ENCODE data around the gene FOXO1. TPM values are rescaled to one million over a fixed set of nuclear protein-coding genes. Genes with fewer than 3 reads are reported as not detected.

Gene FOXO1
- total and polyA plus RNA-seq, 2 experiments from 2014 or later: 32.4 to 68.0 TPM

DNA sequence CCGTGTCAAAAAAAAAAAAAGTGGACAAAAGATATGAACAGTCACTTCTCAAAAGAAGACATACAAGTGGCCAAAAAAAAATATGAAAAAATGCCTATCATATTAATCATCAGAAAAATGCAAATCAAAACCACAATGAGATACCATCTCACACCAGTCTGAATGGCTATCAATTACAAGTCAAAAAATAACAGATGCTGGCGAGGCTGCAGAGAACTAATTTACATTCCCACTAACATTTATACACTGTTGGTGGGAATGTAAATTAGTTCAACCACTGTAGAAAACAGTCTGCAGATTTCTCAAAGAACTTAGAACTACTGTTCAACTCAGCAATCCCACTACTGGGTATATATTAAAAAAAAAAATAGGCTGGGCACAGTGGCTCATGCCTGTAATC lies 26.5 kb upstream of the FOXO1 start (continued):
- TF ChIP-seq ZNF114 (CRISPR knock-in tag; IDR thresholded peaks at IDR 0.05) (no peak), CREB1 (CRISPR knock-in tag; IDR thresholded peaks at IDR 0.05; ENCODE audit: low read depth) (no peak), EZH2 (IDR thresholded peaks at IDR 0.05; ENCODE audit: low read depth, unreplicated experiment) (no peak), ZNF331 (CRISPR knock-in tag; IDR thresholded peaks at IDR 0.05; ENCODE audit: low read depth) (no peak), JUNB (IDR thresholded peaks at IDR 0.05; ENCODE audit: unreplicated experiment) (no peak), STAT1 (IDR thresholded peaks at IDR 0.05; ENCODE audit: unreplicated experiment) (no peak)
- TF ChIP-seq, protein P1, sequence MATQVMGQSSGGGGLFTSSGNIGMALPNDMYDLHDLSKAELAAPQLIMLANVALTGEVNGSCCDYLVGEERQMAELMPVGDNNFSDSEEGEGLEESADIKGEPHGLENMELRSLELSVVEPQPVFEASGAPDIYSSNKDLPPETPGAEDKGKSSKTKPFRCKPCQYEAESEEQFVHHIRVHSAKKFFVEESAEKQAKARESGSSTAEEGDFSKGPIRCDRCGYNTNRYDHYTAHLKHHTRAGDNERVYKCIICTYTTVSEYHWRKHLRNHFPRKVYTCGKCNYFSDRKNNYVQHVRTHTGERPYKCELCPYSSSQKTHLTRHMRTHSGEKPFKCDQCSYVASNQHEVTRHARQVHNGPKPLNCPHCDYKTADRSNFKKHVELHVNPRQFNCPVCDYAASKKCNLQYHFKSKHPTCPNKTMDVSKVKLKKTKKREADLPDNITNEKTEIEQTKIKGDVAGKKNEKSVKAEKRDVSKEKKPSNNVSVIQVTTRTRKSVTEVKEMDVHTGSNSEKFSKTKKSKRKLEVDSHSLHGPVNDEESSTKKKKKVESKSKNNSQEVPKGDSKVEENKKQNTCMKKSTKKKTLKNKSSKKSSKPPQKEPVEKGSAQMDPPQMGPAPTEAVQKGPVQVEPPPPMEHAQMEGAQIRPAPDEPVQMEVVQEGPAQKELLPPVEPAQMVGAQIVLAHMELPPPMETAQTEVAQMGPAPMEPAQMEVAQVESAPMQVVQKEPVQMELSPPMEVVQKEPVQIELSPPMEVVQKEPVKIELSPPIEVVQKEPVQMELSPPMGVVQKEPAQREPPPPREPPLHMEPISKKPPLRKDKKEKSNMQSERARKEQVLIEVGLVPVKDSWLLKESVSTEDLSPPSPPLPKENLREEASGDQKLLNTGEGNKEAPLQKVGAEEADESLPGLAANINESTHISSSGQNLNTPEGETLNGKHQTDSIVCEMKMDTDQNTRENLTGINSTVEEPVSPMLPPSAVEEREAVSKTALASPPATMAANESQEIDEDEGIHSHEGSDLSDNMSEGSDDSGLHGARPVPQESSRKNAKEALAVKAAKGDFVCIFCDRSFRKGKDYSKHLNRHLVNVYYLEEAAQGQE (IDR thresholded peaks at IDR 0.05; ENCODE audit: unreplicated experiment): no peak
- TF ChIP-seq, protein P2, sequence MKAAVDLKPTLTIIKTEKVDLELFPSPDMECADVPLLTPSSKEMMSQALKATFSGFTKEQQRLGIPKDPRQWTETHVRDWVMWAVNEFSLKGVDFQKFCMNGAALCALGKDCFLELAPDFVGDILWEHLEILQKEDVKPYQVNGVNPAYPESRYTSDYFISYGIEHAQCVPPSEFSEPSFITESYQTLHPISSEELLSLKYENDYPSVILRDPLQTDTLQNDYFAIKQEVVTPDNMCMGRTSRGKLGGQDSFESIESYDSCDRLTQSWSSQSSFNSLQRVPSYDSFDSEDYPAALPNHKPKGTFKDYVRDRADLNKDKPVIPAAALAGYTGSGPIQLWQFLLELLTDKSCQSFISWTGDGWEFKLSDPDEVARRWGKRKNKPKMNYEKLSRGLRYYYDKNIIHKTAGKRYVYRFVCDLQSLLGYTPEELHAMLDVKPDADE (IDR thresholded peaks at IDR 0.05): no peak

GRCh38 chr13:40688781-40689180 lies 22.3 kb upstream of the FOXO1 start:
- Histone ChIP-seq H3F3A (replicated peaks; ENCODE audit: low read depth) (no peaks in the 10 kb centered on the region), H3K4me1 (ENCODE audit: insufficient read depth) (no peaks in the 10 kb centered on the region; the same call in 1 of the 2 replicates), H3K4me2 (no peak overlapping the region), H3K27ac (ENCODE audit: low read depth) (no peak overlapping the region), H3K36me3 (ENCODE audit: insufficient read depth) (no peaks in the 10 kb centered on the region), H4K20me1 (replicated peaks; ENCODE audit: insufficient read depth) (no peaks in the 10 kb centered on the region), H2AFZ (peak overlapping the region; percentile 66; the same call in 1 of the 2 replicates), H3K4me3 (no peak overlapping the region), H3K9me2 (ENCODE audit: insufficient read depth) (no peaks in the 10 kb centered on the region), H3K79me2 (replicated peaks; ENCODE audit: insufficient read depth) (no peaks in the 10 kb centered on the region), H3K27me3 (ENCODE audit: insufficient read depth) (no peaks in the 10 kb centered on the region)
- DNase-seq (ENCODE audit: low spot score) (no peak), ATAC-seq (no peak)
- H3K4me3 Mint-ChIP-seq: no peak overlapping the region
- H3K9me3 Mint-ChIP-seq: no peaks in the 10 kb centered on the region
- no peaks in the 10 kb centered on the region for H3K4me1 Mint-ChIP-seq
- H3K27ac Mint-ChIP-seq: no peak overlapping the region
- H3K27me3 Mint-ChIP-seq (ENCODE audit: insufficient read depth, low read depth, poor library complexity): peaks cover 1% of the 10 kb centered on the region
- H3K36me3 Mint-ChIP-seq (ENCODE audit: low read depth): no peaks in the 10 kb centered on the region
- TF ChIP-seq POLR2AphosphoS5 (IDR thresholded peaks at IDR 0.05; ENCODE audit: low read depth): no peak
- TF ChIP-seq, protein P2 (IDR thresholded peaks at IDR 0.05): no peak
- no peak for TF ChIP-seq STAT1 (IDR thresholded peaks at IDR 0.05; ENCODE audit: unreplicated experiment)
- TF ChIP-seq, protein P3, sequence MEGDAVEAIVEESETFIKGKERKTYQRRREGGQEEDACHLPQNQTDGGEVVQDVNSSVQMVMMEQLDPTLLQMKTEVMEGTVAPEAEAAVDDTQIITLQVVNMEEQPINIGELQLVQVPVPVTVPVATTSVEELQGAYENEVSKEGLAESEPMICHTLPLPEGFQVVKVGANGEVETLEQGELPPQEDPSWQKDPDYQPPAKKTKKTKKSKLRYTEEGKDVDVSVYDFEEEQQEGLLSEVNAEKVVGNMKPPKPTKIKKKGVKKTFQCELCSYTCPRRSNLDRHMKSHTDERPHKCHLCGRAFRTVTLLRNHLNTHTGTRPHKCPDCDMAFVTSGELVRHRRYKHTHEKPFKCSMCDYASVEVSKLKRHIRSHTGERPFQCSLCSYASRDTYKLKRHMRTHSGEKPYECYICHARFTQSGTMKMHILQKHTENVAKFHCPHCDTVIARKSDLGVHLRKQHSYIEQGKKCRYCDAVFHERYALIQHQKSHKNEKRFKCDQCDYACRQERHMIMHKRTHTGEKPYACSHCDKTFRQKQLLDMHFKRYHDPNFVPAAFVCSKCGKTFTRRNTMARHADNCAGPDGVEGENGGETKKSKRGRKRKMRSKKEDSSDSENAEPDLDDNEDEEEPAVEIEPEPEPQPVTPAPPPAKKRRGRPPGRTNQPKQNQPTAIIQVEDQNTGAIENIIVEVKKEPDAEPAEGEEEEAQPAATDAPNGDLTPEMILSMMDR (conservative IDR thresholded peaks at IDR 0.05; ENCODE audit: low read depth in 2 of 2): no peak
- TF ChIP-seq ZNF462 (CRISPR knock-in tag; IDR thresholded peaks at IDR 0.05): no peak
- no peak for TF ChIP-seq EZH2phosphoT487 (IDR thresholded peaks at IDR 0.05; ENCODE audit: unreplicated experiment)
